Right forelimb (tissue), 1 donor: ENCODE results near the gene PSENEN.

Experiments
- DNase-seq: peaks from one replicate; pipeline ENCODE4 v3.0.0-alpha.2; 2018

PSENEN gene, protein sequence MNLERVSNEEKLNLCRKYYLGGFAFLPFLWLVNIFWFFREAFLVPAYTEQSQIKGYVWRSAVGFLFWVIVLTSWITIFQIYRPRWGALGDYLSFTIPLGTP

DNA sequence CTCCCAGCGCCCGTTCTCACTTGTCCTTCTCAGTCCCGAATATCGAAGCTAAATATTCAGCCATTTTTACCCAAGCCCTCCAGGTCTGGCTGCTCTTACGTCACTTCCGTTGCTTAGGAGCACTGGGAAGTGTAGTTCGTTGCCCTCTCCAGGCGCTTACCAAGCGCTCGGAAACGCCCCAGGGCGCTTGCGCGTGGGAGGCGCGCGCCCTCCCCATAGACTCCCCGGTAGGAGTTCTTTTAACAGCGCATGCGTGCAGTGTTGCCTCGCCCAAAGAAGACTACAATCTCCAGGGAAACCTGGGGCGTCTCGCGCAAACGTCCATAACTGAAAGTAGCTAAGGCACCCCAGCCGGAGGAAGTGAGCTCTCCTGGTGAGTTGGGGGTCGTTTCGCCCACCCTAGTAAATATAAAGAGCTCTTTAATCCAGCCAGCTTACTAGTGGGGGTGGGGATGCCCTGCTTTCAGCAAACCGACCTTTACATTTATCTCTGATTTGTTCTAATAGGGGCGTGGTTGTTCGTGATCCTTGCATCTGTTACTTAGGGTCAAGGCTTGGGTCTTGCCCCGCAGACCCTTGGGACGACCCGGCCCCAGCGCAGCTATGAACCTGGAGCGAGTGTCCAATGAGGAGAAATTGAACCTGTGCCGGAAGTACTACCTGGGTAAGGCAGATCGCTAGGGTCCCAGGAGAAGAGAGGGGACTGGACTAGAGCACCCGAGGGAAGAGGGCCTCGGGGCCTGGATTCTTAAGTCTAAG, at the start of gene PSENEN, which contains the start of gene U2AF1L4:
TSS of gene PSENEN (plus strand) at position 324 of the 759 bp plus-strand sequence. CDS start at position 604, 280 bp downstream.
TSS of gene U2AF1L4 (minus strand) at position 91 of the 759 bp plus-strand sequence. CDS start at position 64, 27 bp downstream.
- peak; percentile 96 for DNase-seq

DNA sequence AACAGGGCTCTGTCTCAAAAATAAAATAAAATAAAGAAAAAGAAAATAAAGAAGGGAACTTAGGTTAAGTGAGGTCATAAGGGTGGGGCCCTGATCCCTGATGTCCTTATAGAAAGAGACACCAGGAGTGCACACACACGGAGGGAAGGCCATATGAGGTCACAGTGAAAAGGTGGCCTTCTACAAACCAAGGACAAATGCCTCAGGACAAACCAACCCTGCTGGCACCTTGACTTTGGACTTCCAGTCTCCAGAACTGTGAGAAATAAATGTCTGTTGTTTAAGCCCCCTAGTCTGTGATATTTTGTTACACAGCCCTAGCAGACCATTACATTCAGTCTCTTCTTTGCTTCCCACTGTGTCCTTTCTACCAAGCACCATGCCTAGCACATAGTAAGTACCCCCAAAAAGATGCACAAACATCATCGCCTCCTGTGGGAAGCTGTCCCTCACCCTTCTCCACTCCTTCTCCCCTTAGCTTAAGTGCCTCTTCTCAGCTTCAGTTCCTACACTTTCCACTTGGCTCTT, 49.5 kb upstream of the PSENEN start:
- no peak for DNase-seq

DNA sequence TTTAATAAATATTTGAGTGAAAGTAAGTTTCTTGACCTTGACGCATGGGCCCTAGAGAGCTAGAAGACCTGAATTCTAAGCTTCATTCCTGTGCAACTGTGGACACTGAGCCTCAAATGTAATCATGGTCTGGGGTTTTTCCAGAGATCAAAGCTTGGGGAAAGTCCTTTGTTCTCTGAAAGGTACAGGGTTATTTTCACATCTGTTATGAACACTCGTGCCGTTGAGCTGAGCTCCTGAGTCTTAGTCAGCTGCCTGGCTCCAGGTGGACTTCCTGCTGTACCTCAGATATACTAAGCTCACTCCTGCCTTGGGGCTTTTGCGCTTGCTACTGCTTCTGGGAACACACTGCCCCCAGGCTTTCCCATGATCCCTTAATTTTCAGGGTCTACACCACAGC, 48.6 kb upstream of the PSENEN start:
- DNase-seq, result no peak

DNA sequence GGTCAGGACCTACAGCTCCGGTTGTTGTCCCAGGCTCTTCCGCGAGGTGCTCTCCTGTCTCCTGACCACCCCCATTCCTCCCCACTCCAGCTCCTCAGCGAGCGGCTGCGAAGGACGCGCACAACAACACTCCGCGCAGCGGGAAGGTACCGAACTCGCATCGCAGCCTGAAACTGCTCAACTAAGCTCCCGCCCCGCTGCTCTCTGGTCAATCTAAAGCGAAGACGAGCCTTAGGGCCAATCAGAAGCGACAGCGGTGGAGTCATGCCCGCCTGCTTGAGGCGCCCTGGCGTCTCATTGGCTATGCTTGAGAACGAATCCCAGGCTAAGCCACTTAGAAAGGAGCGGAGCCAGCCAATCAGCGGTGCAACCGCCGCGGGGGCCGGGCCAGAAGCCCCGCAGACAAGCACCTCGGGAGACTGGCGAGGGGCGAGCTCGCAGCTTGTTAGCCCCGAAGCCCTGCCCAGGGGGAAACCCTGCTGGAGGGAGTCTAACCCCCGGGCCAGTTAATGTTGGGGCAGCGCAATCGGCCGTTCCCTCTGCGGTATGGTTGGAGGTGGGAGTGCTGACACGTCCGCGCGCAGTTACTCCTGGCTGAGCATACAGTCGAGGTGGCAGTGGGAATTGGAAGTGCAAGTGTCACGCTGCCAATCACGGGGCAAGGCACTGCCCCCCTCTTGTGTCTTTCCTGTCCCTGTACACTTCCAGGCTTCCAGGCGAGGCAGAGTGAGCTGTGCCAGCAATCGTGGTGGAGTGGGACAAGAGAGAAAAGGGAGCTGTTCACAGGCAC, 43.0 kb upstream of the PSENEN start:
- DNase-seq, result peak; percentile 92

DNA sequence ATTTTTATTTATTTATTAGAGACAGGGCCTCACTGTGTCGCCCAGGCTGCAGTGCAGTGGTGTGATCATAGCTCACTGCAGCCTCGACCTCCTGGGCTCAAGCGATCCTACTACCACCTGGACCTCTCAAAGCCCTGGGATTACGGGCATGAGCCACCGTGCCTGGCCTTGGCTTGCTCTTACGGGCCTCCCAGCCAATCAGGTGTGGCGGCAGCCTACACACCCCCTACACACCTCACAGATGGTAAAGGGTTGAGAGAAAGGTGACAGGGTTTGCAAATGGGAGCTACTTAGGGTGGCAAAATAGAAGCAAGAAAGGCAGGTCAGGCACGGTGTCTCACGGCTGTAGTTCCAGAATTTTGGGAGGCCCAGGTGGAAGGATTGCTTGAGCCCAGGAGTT, 42.1 kb upstream of the PSENEN start:
- DNase-seq, result no peak

DNA sequence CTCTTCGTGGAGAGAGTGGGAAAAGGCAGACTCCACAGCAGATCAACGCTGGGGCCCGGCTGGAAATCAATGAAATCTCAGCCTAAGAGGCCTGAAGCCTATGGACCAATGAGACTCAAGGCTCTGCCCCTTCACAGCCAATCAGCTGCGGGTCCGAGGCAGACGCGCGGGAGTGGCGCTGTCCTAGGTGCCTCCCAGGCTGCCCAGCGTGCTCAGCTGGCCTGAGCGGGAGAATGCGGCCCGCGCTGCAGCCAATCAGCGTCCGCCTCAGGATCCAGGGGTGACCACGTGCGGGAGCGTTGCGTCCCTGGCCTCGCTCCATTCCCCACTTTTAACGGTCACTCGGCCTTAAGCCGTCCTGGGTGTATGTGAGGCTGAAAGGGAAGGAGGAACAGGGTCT, 41.2 kb upstream of the PSENEN start, which contains the start of gene ZBTB32:
TSS of gene ZBTB32 (plus strand) at position 341 of the 400 bp plus-strand sequence. CDS start 10,069 bp downstream, outside the sequence.
- no peak for DNase-seq

DNA sequence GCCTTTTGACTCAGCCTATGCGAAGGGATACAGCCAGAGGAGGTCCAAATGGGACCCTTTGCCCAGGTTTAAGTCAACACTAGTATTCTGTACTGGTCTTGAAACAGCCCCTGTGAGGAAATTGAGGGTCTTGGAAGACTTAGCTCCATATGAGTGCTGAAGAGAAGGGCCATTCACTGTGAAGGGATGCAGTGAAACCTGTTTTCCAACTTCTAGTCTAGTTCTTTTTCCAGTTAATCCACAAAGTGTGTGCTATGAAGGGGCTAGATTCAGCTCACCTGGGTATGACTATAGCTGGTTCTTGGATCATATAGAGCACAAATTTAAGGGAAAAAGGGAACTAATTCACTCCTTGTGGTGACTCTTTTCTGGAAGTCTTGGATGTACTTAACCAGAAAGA, 37.1 kb upstream of the PSENEN start:
- DNase-seq, result no peak

DNA sequence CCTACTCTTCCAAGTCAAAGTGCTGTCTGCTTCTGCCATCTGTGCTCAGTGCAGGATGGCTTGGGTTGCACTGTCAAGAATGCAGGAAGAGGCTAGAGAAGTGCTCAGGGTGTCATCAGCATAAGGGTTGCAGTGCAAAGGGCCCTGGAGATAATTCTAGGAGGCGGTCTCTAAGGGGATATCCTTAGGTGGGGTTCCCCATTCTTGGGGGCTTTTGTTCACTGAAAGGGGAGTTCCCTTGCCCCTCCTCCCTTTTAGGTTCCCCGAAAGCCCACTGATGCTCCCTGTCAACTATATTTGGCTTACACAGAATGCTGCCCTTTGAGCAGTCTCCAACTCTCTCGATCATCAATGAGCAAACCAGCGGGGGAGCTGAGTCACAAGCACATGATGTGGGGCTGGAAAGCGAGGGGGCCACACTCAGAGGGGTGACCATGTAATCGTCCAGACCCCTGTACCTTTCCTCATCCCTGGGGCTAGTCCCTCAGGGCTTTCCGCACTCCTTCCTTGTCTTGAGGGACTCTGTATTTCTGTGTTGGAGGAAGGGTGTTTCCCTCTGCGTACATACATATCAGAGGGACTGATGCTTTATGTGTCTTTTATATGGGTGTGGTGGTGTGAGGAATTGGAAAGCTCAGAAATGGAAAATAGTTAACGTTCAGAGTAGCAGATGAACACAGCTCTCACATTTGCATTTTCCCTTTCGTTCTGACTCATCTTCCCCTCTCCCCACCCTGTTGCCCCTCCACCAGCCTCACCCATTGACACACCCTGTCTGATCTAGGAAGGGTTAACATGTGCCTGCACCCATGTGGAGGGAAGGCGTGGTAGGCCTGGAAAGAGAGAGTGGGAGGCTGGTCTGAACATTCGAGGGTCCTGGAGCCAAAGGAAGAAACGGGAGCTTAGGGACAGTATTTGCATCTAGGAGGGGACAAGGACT, 34.4 kb upstream of the PSENEN start:
- no peak for DNase-seq

DNA sequence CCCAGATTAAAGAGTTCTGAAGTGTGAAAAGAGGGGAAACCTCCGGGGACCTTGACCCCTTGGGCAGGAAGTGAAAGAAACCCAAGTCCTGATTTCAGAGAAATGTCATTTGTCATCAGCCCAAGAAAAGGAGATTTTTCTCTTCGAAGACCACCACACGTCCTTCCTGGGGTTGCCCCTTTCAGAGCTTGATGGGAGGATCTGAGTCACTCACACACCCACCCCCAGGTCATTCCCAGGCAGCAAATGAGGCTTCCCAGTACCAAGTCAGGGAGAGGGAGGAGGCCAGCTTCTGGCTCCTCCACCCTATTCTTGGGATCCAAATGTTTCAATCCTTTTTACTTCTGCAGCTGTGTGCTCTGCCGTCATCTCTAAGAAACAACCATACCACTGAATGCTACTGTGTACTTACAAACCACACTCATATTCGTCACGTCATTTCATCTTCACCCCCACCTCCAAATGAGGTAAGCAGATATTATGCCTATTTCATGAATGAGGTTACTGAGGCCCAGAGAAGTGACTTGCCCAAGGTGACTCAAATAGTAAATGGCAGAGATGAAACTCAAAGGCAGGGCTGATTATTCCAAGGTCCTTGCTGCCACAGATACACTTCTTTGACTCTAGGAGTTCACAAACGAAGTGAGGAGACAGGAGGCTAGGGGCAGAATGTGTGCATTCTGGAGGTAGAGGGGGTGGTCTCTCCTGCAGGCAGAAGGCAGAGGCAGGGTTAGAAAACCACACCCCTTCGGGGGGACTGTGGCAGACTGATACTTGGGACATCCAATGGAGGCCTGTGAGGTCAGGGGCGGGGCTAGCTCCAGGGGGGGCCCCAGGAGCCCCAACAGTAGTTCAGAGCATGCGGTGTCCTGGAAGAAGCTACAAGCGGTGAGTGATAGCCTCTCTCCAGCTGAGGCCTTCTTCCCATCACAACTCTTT, 32.6 kb upstream of the PSENEN start:
- DNase-seq, result no peak

DNA sequence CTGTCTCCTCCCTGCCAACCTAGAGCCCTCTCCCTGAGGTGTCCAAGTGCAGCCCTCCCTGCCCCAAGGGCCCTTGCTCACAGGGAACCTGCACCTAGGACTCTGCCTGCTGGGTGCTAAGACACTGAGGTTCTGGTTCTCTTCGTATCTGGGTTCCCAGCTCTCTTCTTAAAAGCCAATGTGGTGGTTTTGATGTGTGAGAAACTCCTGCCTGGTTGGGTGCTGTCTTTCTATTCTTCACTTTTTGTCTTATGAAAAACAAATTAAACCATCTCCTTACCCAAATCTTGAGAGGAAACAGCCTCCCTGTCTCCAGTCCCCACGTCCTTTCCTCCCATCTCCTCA, 32.0 kb upstream of the PSENEN start:
- no peak for DNase-seq

DNA sequence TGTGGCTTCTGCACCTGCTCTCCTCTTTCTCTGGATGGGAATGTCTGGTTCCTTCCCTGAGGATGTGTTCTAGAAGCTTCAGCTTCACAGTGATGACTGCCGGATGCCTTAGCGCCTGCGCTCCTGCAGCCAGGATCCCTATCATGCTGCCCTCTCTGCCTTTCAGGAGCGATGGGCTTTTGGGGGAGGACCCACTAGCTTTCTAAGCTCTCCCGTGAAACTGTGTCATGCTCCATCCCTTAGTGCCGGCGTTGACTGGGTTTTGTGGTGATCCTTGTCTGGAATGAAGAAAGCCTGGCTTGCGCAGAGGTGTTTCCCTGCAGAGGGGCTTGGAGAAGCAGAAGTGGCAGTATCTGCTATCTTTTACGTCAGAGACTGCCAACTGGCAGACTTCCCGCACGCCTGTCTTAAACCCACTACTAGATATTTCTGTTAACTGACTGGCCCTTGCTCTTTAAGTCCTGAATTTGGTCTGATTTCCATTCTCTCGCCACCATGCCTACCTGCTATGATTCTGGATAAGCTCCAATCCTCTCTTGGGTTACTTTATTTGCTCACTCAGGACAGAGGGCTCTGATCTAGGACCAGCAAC, 31.5 kb upstream of the PSENEN start:
- no peak for DNase-seq

DNA sequence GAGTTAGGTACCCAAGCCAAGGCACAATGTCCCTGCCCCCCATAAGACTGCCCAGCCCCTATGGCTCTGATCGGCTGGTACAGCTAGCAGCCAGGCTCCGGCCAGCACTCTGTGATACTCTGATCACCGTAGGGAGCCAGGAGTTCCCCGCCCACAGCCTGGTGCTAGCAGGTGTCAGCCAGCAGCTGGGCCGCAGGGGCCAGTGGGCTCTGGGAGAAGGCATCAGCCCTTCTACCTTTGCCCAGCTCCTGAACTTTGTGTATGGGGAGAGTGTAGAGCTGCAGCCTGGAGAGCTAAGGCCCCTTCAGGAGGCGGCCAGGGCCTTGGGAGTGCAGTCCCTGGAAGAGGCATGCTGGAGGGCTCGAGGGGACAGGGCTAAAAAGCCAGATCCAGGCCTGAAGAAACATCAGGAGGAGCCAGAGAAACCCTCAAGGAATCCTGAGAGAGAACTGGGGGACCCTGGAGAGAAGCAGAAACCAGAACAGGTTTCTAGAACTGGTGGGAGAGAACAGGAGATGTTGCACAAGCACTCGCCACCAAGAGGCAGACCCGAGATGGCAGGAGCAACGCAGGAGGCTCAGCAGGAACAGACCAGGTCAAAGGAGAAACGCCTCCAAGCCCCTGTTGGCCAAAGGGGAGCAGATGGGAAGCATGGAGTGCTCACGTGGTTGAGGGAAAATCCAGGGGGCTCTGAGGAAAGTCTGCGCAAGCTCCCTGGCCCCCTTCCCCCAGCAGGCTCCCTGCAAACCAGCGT, 30.7 kb upstream of the PSENEN start:
- DNase-seq, result no peak

DNA sequence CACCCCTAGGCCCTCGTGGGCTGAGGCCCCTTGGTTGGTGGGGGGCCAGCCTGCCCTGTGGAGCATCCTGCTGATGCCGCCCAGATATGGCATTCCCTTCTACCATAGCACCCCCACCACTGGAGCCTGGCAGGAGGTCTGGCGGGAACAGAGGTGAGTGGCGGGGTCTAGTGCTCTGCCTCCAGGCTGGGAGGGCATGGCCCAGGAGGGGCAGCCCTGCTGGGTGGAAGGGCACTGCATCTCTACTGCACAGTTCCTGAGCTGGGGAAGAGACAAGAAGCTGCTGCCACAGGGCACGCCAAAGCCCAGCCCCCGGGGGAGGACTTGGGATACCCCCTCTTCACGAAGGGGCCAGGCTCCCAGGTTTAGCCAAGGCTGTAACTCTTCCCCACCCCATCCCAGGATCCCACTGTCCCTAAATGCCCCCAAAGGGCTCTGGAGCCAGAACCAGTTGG, 30.1 kb upstream of the PSENEN start:
- DNase-seq, result no peak

DNA sequence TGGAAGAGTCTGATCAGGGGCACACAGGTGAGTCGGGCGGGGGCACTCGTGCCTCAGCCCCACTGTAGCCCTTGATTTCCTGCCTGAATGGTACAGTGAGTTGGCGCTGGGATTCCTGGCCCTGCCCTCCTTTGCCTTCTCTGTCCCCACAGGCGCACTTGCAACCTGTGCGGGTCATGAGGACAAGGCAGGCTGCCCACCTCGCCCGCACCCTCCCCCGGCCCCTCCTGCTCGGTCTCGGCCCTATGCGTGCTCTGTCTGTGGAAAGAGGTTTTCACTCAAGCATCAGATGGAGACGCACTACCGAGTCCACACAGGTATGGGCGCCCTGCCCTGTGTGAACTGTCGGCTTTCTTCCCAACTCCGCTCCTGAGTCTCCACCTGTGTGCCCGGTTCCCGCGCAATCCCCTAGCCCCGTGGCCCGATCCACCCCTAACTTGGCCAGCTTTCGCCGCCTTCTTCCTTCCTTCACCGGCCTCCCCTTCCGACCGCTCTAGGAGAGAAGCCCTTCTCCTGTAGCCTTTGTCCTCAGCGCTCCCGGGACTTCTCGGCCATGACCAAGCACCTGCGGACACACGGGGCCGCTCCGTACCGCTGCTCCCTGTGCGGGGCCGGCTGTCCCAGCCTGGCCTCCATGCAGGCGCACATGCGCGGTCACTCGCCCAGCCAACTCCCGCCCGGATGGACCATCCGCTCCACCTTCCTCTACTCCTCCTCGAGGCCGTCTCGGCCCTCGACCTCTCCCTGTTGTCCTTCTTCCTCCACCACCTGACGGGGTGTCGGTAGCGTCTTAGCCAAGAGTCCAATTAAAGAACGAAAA, 29.3 kb upstream of the PSENEN start:
- DNase-seq, result peak; percentile 78

DNA sequence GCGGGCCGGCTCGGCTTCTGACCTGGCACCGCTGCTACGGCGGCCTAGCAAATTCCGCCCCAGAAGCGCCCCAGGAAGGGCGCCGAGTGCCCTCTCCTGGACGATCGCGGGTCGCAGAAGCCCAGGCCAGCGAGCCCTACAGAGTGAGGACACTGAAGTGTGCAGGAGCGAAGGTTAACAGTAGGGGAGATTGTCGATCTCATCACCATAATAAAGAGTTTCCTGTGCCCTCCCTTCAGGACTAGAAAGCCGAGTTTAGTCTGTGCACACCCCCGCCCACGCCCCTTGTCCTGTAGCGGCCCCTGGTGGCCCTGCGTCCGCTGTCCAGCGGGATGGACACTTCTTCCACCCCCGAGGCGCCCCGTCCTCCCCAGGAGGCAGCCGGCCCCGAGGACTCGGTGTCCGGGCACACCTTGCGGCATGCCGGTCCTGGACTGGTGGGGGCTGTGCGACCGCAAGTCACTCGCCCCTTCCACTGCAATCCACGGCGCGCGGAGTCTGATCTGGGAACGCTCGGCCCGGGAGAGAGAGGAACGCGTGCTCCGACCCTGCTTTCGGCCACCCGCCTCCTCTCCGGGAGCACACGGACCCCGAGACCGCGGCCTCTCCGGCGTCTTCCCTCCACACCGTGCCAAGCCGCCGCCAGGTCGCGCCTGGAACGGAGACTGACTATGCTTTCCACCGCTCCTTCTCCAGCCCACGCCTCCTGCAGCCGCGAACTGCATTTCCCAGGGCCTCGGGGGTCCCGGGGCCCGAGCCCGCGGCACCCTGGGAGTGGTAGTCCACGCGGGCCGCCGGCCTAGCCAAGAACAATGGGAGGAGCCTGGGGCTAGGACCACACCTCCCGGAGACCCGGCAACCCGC, 28.4 kb upstream of the PSENEN start:
- DNase-seq, result peak; percentile 90

DNA sequence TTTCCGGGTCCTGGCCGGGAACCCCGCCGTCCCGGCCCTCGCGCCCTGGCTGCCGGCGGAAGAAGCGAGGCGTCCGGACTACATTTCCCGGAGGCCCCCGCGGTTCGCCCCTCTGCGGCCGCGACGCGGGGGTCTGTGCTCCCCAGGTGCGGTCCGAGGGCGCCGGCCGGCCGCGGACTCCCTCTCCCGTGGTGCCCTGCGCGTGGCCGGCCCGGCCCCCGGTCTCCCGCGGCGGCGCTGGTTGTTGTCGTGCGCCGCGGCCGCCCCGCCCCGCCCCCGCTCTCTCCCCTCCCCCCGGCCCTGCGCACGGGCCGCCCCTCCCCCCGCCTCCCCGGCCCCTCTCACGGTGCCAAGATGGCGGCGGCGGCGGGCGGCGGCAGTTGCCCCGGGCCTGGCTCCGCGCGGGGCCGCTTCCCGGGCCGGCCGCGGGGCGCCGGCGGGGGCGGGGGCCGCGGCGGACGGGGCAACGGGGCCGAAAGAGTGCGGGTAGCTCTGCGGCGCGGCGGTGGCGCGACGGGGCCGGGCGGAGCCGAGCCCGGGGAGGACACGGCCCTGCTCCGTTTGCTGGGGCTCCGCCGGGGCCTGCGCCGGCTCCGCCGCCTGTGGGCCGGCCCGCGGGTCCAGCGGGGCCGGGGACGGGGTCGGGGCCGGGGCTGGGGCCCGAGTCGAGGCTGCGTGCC, 27.6 kb upstream of the PSENEN start, which contains the start of gene KMT2B:
TSS of gene KMT2B (plus strand) at position 339 of the 680 bp plus-strand sequence. CDS start at position 355, 16 bp downstream.
- DNase-seq, result peak; percentile 97
